Stimulated activated CD4-positive, alpha-beta T cell treated with anti-CD3 and anti-CD28 coated beads, Interleukin-1b, Interleukin-23, amount 100 ng/mL, for 48 hours (primary cell): ENCODE results near the gene SLX4IP.

Experiments used
- DNase-seq: peaks from one replicate; pipeline ENCODE4 v3.0.0-alpha.2; 2020

SLX4IP gene

GRCh38 chr20:10524034-10524476, 89.0 kb downstream of the SLX4IP start:
- DNase-seq, result no peak

GRCh38 chr20:10524643-10525042, 89.5 kb downstream of the SLX4IP start:
- DNase-seq, result no peak

GRCh38 chr20:10527781-10528180, 92.7 kb downstream of the SLX4IP start:
- no peak for DNase-seq

- no peak for DNase-seq
Measured at GRCh38 chr20:10530883-10531282, 95.8 kb downstream of the SLX4IP start.

GRCh38 chr20:10531848-10532247, 96.7 kb downstream of the SLX4IP start:
- DNase-seq, result no peak

GRCh38 chr20:10532361-10532760, 97.3 kb downstream of the SLX4IP start:
- DNase-seq, result no peak

GRCh38 chr20:10536531-10536930, 101.4 kb downstream of the SLX4IP start:
- DNase-seq, result no peak

GRCh38 chr20:10537850-10538480, 102.9 kb downstream of the SLX4IP start:
- DNase-seq, result no peak

GRCh38 chr20:10538768-10539167, 103.7 kb downstream of the SLX4IP start:
- DNase-seq, result no peak

GRCh38 chr20:10539818-10540553, 104.9 kb downstream of the SLX4IP start:
- DNase-seq, result no peak

- no peak for DNase-seq
Measured at GRCh38 chr20:10540636-10541493, 105.8 kb downstream of the SLX4IP start.

GRCh38 chr20:10541668-10542411, 106.7 kb downstream of the SLX4IP start:
- DNase-seq, result no peak

- DNase-seq, result no peak
Measured at GRCh38 chr20:10542442-10542841, 107.3 kb downstream of the SLX4IP start.

GRCh38 chr20:10543480-10543879, 108.4 kb downstream of the SLX4IP start:
- no peak for DNase-seq

- no peak for DNase-seq
Measured at GRCh38 chr20:10547276-10548114, 112.4 kb downstream of the SLX4IP start.

- DNase-seq, result no peak
Measured at GRCh38 chr20:10549511-10549910, 114.4 kb downstream of the SLX4IP start.

GRCh38 chr20:10550204-10551118, 115.4 kb downstream of the SLX4IP start:
- DNase-seq, result no peak

- peak; percentile 11 for DNase-seq
Measured at GRCh38 chr20:10551732-10552724, 116.9 kb downstream of the SLX4IP start.

- peak; percentile 39 for DNase-seq
Measured at GRCh38 chr20:10553326-10553984, 118.3 kb downstream of the SLX4IP start.
